Hepatocyte (in vitro differentiated cells): ENCODE measurements around the gene RANBP3. TPM values are rescaled to one million over a fixed set of nuclear protein-coding genes. Genes with fewer than 3 reads are reported as not detected.

Experiments
- DNase-seq: peaks from one replicate; pipeline ENCODE4 v3.0.0-alpha.2; 2016; ENCODE audit warnings: low spot score
- H2AFZ ChIP-seq: fragments of 200-600 bp; sonication (generic); 2 replicates; pipeline ENCODE4 v1.6.0; 2016; ENCODE audit warnings: antibody characterized with exemption, mild to moderate bottlenecking
- H3K27ac ChIP-seq: fragments of 200-600 bp; sonication (generic); 2 replicates; pipeline ENCODE4 v1.5.1; 2016; ENCODE audit warnings: mild to moderate bottlenecking
- H3K27me3 ChIP-seq: fragments of 200-600 bp; sonication (generic); 2 replicates; pipeline ENCODE4 v1.6.1; 2016
- H3K36me3 ChIP-seq: fragments of 200-600 bp; sonication (generic); replicated peaks from 2 replicates; pipeline ENCODE4 v1.5.1; 2016; ENCODE audit warnings: low read depth; ENCODE audit not compliant: insufficient read depth
- H3K4me1 ChIP-seq: fragments of 200-600 bp; sonication (generic); 2 replicates; pipeline ENCODE4 v1.5.1; 2016; ENCODE audit warnings: mild to moderate bottlenecking, moderate library complexity; ENCODE audit not compliant: insufficient read depth
- H3K4me2 ChIP-seq: fragments of 200-600 bp; sonication (generic); 2 replicates; pipeline ENCODE4 v1.6.0; 2016
- H3K4me3 ChIP-seq: fragments of 200-600 bp; sonication (generic); 2 replicates; pipeline ENCODE4 v1.5.1; 2016; ENCODE audit warnings: mild to moderate bottlenecking
- H3K79me2 ChIP-seq: fragments of 200-600 bp; sonication (generic); 2 replicates; pipeline ENCODE4 v1.6.0; 2017; ENCODE audit warnings: mild to moderate bottlenecking
- H3K9me2 ChIP-seq: fragments of 200-600 bp; sonication (generic); replicated peaks from 2 replicates; pipeline ENCODE4 v1.6.0; 2017; ENCODE audit warnings: mild to moderate bottlenecking; ENCODE audit not compliant: insufficient read depth
- H3K9me3 ChIP-seq: fragments of 200-600 bp; sonication (generic); 2 replicates; pipeline ENCODE4 v1.5.1; 2016; ENCODE audit warnings: low read depth, mild to moderate bottlenecking
- H4K20me1 ChIP-seq: fragments of 200-600 bp; sonication (generic); 2 replicates; pipeline ENCODE4 v1.6.0; 2016; ENCODE audit warnings: mild to moderate bottlenecking; ENCODE audit not compliant: insufficient read depth, poor library complexity, severe bottlenecking
- CTCF ChIP-seq: fragments of 200-600 bp; sonication (generic); IDR thresholded peaks from 2 replicates; pipeline ENCODE4 v1.5.1; 2016; ENCODE audit warnings: antibody characterized with exemption, mild to moderate bottlenecking; ENCODE audit not compliant: poor library complexity
- EZH2 ChIP-seq: fragments of 200-600 bp; sonication (generic); IDR thresholded peaks from 2 replicates; pipeline ENCODE4 v1.6.1; 2016; ENCODE audit warnings: antibody characterized with exemption, mild to moderate bottlenecking, borderline replicate concordance
- EZH2phosphoT487 ChIP-seq: fragments of 200-600 bp; sonication (generic); IDR thresholded peaks from one replicate; pipeline ENCODE4 v1.6.1; 2018; ENCODE audit warnings: antibody characterized with exemption, mild to moderate bottlenecking, low read depth, moderate library complexity; ENCODE audit not compliant: unreplicated experiment, severe bottlenecking
- whole genome bisulfite sequencing: methylation state at CpG from one replicate; pipeline ENCODE4 v1.1.6; 2016; ENCODE audit warnings: low lambda C conversion rate; ENCODE audit errors: missing lambda C conversion rate; 5-methylcytosine and 5-hydroxymethylcytosine counted together
- polyA plus RNA-seq: library from polyadenylated mRNA; unstranded; fragments of >200 nt; fragmentation: Nextera tagmentation; extraction: Ambion mirVana; gene quantifications from 2 replicates; pipeline ENCODE4 v1.2.1, GENCODE V29; 2016
- total RNA-seq: library from RNA; depleted of rRNA; stranded (reverse); fragments of >200 nt; gene quantifications from 2 replicates; pipeline ENCODE4 v1.2.3, GENCODE V29; 2014

Gene RANBP3
- total and polyA plus RNA-seq, 2 experiments from 2014 or later = 10.4 to 51.0 TPM

- peaks cover 53% of the 10 kb centered on the region for H3K79me2 ChIP-seq
- TF ChIP-seq CTCF = no peak
- no peak for TF ChIP-seq EZH2phosphoT487
- TF ChIP-seq EZH2 = no peak
- no peaks in the 10 kb centered on the region for H3K27me3 ChIP-seq
- H4K20me1 ChIP-seq = peaks cover 22% of the 10 kb centered on the region
- DNase-seq = no peak
- peak overlapping the region; percentile 57 for H2AFZ ChIP-seq
- peak overlapping the region; percentile 27 for H3K4me3 ChIP-seq
- H3K36me3 ChIP-seq = no peaks in the 10 kb centered on the region
- H3K27ac ChIP-seq = peak overlapping the region; percentile 85
- H3K9me2 ChIP-seq = no peaks in the 10 kb centered on the region
- 66% methylated on average over 20 of the region's 33 CpGs for WGBS
- no peaks in the 10 kb centered on the region for H3K9me3 ChIP-seq
- H3K4me2 ChIP-seq = peak overlapping the region; percentile 86
- H3K4me1 ChIP-seq = peaks cover 32% of the 10 kb centered on the region
Measured at GRCh38 chr19:5978606-5979552, 939 bp upstream of the RANBP3 start.

DNA sequence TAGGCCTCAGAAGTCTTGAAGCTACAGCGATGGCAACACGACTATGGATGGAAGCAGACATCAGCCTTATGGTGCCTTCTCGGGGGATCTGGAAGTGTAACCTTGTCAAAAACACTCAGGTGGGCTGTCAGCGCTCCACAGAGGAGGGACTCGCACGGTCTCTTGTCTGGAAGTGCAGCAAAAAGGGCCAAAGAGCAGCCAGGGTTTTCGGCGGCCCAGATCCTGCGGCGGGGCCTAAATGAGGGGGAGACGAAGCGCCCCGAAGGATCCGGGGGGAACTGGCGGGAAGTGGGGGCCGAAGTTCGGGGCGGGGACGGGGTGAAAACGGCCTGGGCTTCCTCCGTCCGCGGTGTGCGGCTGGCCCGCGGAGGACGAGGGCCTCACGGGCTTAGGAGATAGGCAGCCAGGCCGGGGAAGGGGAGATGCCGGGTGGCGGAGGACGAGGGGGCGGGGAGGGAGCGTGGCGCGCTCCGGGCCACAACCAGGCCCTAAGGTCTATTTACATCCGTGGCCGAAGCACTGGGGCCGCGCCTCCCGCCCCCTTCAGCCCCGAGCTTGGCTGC is 637 bp downstream of the RANBP3 start:
- Histone ChIP-seq H3K9me2 (no peaks in the 10 kb centered on the region), H3K4me3 (peak overlapping the region; percentile 46), H3K27ac (peak overlapping the region; percentile 85), H3K9me3 (no peaks in the 10 kb centered on the region), H4K20me1 (peaks cover 32% of the 10 kb centered on the region), H3K36me3 (no peaks in the 10 kb centered on the region), H3K79me2 (peaks cover 69% of the 10 kb centered on the region), H3K4me2 (peak overlapping the region; percentile 92), H3K4me1 (peaks cover 37% of the 10 kb centered on the region), H2AFZ (peak overlapping the region; percentile 38), H3K27me3 (no peaks in the 10 kb centered on the region)
- no peak for DNase-seq
- TF ChIP-seq CTCF (no peak), EZH2 (no peak), EZH2phosphoT487 (no peak)
- WGBS = 3% methylated on average over 16 of the region's 43 CpGs

DNA sequence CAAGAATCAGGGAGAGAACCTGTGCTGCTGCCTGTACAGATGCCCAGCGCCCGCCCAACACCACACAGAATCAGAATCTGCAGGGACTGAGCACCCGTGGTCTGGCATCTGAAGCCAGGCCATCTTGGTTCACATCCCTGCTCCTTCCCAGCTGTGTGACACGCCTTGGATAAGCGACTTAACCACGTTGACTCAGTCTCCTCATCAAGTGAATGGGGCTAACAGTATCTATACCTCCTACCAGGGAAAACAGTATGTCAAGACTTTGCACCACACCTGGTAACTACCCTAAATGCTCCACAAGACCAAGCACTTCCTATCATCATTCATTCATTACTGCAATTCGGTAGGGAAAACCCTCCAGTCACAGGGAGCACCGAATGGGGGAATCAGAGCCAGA is 1.2 kb downstream of the RANBP3 start:
- Histone ChIP-seq H3K9me2 (no peaks in the 10 kb centered on the region), H2AFZ (no peak overlapping the region), H3K4me1 (peaks cover 37% of the 10 kb centered on the region), H3K4me2 (peak overlapping the region; percentile 92), H3K79me2 (peaks cover 74% of the 10 kb centered on the region), H3K36me3 (no peaks in the 10 kb centered on the region), H3K27me3 (no peaks in the 10 kb centered on the region), H3K9me3 (no peaks in the 10 kb centered on the region), H4K20me1 (peaks cover 36% of the 10 kb centered on the region), H3K27ac (peak overlapping the region; percentile 85), H3K4me3 (peak overlapping the region; percentile 46)
- no peak for DNase-seq
- no peak for TF ChIP-seq EZH2phosphoT487
- TF ChIP-seq EZH2 = no peak
- no peak for TF ChIP-seq CTCF
- WGBS = 63% methylated on average over 8 of the region's 8 CpGs
